Cardiac muscle cell (in vitro differentiated cells and primary cell): ENCODE results near the gene STX8. TPM values are rescaled to one million over a fixed set of nuclear protein-coding genes. Genes with fewer than 3 reads are reported as not detected.
A peak's percentile ranks its signal among the peaks of the same experiment; 100 is the strongest.
"Not testable (repeated sequence)": the region's sequence is repeated elsewhere in the genome, so short reads cannot be mapped to it uniquely, and the experiment has no call there.

Source experiments
- DNase-seq, 2 donors: peaks; one replicate each; pipeline versions ENCODE4 v3.0.0 to v3.0.0-alpha.2; 2010 to 2017; ENCODE audit warnings: low read depth in 1 of 2, low spot score in 1 of 2
- H3K27ac ChIP-seq: fragments of 200-600 bp; sonication (generic); 2 replicates; pipeline ENCODE4 v1.5.1; 2016
- H3K27me3 ChIP-seq: fragments of 200-600 bp; sonication (generic); 2 replicates; pipeline ENCODE4 v1.6.0; 2016; ENCODE audit warnings: control low read depth
- H3K36me3 ChIP-seq: fragments of 200-600 bp; sonication (generic); 2 replicates; pipeline ENCODE4 v1.5.1; 2016; ENCODE audit warnings: control low read depth
- H3K4me1 ChIP-seq: fragments of 200-600 bp; sonication (generic); 2 replicates; pipeline ENCODE4 v1.8.1; 2017; ENCODE audit warnings: low read depth, mild to moderate bottlenecking, mixed run types
- H3K4me3 ChIP-seq: fragments of 200-600 bp; sonication (generic); 2 replicates; pipeline ENCODE4 v1.5.1; 2016; ENCODE audit warnings: mild to moderate bottlenecking
- H3K9me3 ChIP-seq: fragments of 200-600 bp; sonication (generic); 2 replicates; pipeline ENCODE4 v1.5.1; 2017; ENCODE audit warnings: low read depth, mild to moderate bottlenecking, control low read depth
- CTCF ChIP-seq: IDR thresholded peaks from 2 replicates; pipeline ENCODE4 v1.5.1; 2012; ENCODE audit warnings: low read depth, mild to moderate bottlenecking, low read length
- polyA plus RNA-seq: library from polyadenylated mRNA; unstranded; fragments of >200 nt; fragmentation: Nextera tagmentation; extraction: Ambion mirVana; gene quantifications from 2 replicates; pipeline ENCODE4 v1.2.1, GENCODE V29; 2016
- total RNA-seq: library from RNA; depleted of rRNA; stranded (reverse); fragments of >200 nt; gene quantifications from 2 replicates; pipeline ENCODE4 v1.2.3, GENCODE V29; 2016

The STX8 gene
- total and polyA plus RNA-seq, 2 experiments from 2014 or later: 46.9 to 95.2 TPM

DNA sequence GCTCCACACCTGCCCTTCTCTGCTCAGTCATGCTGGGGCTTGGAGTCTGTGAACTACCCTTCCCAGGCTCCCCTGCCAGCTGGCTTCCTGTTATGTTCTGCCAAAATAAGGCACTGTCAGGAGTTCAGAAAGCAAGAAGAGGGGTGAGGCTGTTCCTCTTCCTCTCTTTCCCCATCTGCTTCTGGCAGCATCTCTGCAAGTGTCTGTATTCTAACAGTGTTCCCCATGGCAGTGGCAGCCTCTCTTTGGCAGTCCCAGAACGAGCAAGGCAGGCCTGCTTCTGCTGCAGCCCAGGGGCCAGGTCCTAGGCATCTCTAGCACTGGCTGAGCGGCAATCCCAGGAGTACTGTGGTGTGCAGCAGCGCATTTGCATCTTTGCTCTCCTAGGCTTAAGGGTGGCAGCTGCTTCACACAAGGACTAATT lies 219.1 kb downstream of the STX8 start:
- Histone ChIP-seq H3K4me3 (no peak overlapping the region), H3K9me3 (no peaks in the 10 kb centered on the region), H3K27ac (no peak overlapping the region), H3K27me3 (no peaks in the 10 kb centered on the region), H3K36me3 (no peaks in the 10 kb centered on the region), H3K4me1 (peaks cover 12% of the 10 kb centered on the region)
- no peak for TF ChIP-seq CTCF
- DNase-seq: peak in 1 of 2 donors; percentile 6

DNA sequence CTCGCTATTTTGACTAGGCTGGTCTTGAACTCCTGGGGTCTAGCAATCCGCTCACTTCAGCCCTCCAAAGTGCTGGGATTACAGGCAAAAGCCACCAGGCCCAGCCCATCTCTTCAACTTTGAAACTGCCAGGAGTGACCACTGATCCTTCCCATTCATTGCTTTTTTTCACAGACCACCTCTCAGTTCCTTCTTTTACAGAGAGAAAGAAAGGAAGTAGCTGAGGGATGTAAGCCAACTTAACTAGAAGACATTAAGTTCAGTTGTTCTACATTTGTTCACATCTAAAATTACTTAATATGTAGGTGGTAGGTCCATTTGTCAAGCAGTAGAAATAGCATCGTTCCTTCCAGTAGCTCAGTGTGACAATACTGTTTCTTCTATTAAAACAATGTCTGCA lies 219.8 kb downstream of the STX8 start:
- no peaks in the 10 kb centered on the region for H3K9me3 ChIP-seq
- TF ChIP-seq CTCF: no peak
- no peaks in the 10 kb centered on the region for H3K36me3 ChIP-seq
- no peaks in the 10 kb centered on the region for H3K27me3 ChIP-seq
- no peak overlapping the region for H3K4me3 ChIP-seq
- no peak for DNase-seq
- H3K27ac ChIP-seq: no peak overlapping the region
- H3K4me1 ChIP-seq: peaks cover 5% of the 10 kb centered on the region

DNA sequence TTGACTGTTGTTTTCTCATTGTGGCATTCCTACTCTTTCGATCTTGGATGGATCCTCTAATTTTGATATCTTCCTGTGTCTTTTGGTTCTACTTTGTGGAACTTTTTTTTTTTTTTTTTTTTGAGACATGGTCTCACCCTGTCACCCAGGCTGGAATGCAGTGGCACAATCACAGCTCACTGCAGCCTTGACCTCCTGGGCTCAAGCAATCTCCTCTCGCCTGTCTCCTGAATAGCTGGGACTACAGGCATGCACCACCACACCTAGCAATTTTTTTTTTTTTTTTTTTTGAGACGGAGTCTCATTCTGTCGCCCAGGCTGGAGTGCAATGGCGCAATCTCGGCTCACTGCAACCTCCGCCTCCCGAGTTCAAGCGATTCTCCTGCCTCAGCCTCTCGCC lies 220.4 kb downstream of the STX8 start:
- not testable (repeated sequence) for H3K27ac ChIP-seq, H3K4me3 ChIP-seq, H3K9me3 ChIP-seq, H3K36me3 ChIP-seq, DNase-seq, H3K4me1 ChIP-seq, H3K27me3 ChIP-seq

DNA sequence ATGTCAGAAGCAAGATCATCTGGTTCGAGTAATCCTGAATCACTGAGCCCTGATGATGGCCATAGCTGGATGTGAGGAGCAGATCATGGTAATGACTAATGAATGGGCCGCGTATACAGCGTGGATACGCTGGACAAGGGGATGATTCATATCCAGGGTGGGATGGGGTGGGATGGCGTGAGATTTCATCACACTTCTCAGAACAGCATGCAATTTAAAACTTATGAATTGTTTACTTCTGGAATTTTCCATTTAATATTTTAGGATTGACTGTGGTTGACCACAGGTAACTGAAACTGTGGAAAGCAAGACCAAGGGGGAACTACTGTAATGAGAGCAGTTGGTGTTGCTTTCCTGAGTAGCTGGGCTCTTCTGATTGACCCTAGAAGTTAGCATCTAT lies 225.5 kb downstream of the STX8 start:
- no peak overlapping the region for H3K27ac ChIP-seq

DNA sequence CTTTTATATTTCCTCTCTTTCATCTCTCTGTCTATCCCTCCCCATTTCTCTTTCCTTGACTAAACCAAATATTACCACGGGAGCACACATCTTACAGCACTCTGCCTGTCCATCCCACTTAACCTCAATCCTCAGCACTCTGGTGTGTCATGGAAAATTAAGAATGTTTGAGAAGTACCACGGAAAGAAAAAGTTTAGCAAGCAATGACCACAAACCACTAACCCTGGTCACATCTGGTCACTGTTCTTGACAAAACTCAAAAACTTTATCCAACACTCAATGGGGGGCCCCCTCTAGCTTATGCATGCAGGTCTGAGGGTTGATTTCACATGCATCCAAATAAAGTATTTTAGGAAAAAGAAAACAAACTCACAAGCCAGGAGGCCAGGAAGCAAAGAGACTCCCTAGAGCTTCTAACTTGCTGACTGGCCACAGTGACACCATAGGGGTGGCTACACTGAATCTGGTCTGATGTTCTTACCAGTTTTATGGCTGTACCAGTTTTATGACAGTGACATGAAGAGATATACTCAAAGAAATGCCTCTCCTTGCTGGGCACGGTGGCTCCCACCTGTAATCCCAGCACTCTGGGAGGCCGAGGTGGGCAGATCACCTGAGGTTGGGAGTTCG lies 229.2 kb downstream of the STX8 start:
- no peaks in the 10 kb centered on the region for H3K36me3 ChIP-seq
- peaks cover 3% of the 10 kb centered on the region for H3K4me1 ChIP-seq
- no peak for TF ChIP-seq CTCF
- H3K9me3 ChIP-seq: no peaks in the 10 kb centered on the region
- no peaks in the 10 kb centered on the region for H3K27me3 ChIP-seq
- H3K4me3 ChIP-seq: no peak overlapping the region
- DNase-seq: peak in 1 of 2 donors; percentile 76
- H3K27ac ChIP-seq: no peak overlapping the region

More for the DNA sequence above, 225.5 kb downstream of the STX8 start:
- Histone ChIP-seq H3K4me3 (no peak overlapping the region), H3K9me3 (no peaks in the 10 kb centered on the region), H3K4me1 (no peaks in the 10 kb centered on the region), H3K27me3 (no peaks in the 10 kb centered on the region), H3K36me3 (no peaks in the 10 kb centered on the region)
- DNase-seq: peak in 1 of 2 donors; percentile 90
- no peak for TF ChIP-seq CTCF

DNA sequence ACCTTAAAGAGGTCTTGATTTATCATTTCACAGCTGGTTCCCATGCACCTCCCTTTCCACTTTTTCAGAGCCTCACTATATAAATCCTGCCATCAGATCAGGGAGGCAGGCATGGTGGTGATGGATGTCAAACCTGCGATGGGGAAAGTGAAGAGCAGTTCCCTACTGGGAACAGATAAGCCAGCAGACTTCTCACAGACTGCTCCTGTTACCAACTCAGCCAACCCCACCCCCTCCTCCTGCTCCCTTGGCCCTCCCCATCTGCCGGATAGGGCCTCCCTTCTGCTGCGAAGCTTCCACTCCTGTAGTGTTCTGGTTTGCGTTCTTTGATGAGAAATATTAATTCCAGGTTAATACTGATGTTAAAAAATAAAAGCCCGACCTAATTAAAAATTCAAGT lies 232.1 kb downstream of the STX8 start:
- TF ChIP-seq CTCF: no peak
- Histone ChIP-seq H3K27me3 (no peaks in the 10 kb centered on the region), H3K4me1 (peaks cover 3% of the 10 kb centered on the region), H3K36me3 (no peaks in the 10 kb centered on the region), H3K9me3 (no peaks in the 10 kb centered on the region), H3K4me3 (no peak overlapping the region), H3K27ac (no peak overlapping the region)
- DNase-seq: peak; percentile 54 to 75
